HFF-Myc (cell line): ENCODE data around the gene TMEM240.

Experiments used
- DNase-seq: peaks from one replicate; pipeline ENCODE4 v3.0.0-alpha.2; 2011; ENCODE audit warnings: low read depth; ENCODE audit errors: extremely low read depth
- H3K4me3 ChIP-seq: replicated peaks from 2 replicates; pipeline ENCODE4 v1.5.1; 2011; ENCODE audit warnings: low read depth, mild to moderate bottlenecking, control low read depth, low read length
- CTCF ChIP-seq: IDR thresholded peaks from 2 replicates; pipeline ENCODE4 v1.5.1; 2012; ENCODE audit warnings: mild to moderate bottlenecking, low read depth, low read length, control low read depth; ENCODE audit errors: missing control alignments

TMEM240 gene

GRCh38 chr1:1564268-1564667, 23.8 kb upstream of the TMEM240 start:
- no peak for TF ChIP-seq CTCF
- no peak for DNase-seq
- no peak overlapping the region for H3K4me3 ChIP-seq

- TF ChIP-seq CTCF = no peak
- no peak overlapping the region for H3K4me3 ChIP-seq
- DNase-seq = no peak
Measured at GRCh38 chr1:1563688-1564087, 23.3 kb upstream of the TMEM240 start.

- DNase-seq = no peak
- H3K4me3 ChIP-seq = no peak overlapping the region
- no peak for TF ChIP-seq CTCF
Measured at GRCh38 chr1:1562556-1563195, 22.3 kb upstream of the TMEM240 start.

- no peak overlapping the region for H3K4me3 ChIP-seq
- no peak for DNase-seq
- no peak for TF ChIP-seq CTCF
Measured at GRCh38 chr1:1561801-1562470, 21.5 kb upstream of the TMEM240 start.

GRCh38 chr1:1560178-1560577, 19.8 kb upstream of the TMEM240 start:
- no peak for DNase-seq

GRCh38 chr1:1559066-1559465, 18.6 kb upstream of the TMEM240 start:
- no peak for DNase-seq
- no peak for TF ChIP-seq CTCF
- no peak overlapping the region for H3K4me3 ChIP-seq

More at GRCh38 chr1:1560178-1560577, 19.8 kb upstream of the TMEM240 start:
- no peak overlapping the region for H3K4me3 ChIP-seq
- no peak for TF ChIP-seq CTCF
